Testis (tissue), 3 donors: ENCODE results near the gene KCNE1. TPM values are rescaled to one million over a fixed set of nuclear protein-coding genes. Genes with fewer than 3 reads are reported as not detected.
"Not testable (repeated sequence)": the region's sequence is repeated elsewhere in the genome, so short reads cannot be mapped to it uniquely, and the experiment has no call there.

ENCODE experiments used
- DNase-seq: peaks from one replicate; pipeline ENCODE4 v3.0.0-alpha.2; 2019
- H3K27ac ChIP-seq, 2 donors: fragments of 200-600 bp; sonication (generic); one replicate each; pipeline ENCODE4 v1.5.1; 2019
- H3K27me3 ChIP-seq: fragments of 200-600 bp; sonication (generic); one replicate; pipeline ENCODE4 v1.5.1; 2019
- H3K36me3 ChIP-seq: fragments of 200-600 bp; sonication (generic); one replicate; pipeline ENCODE4 v1.5.1; 2017; ENCODE audit warnings: low read depth; ENCODE audit errors: missing control alignments
- H3K4me1 ChIP-seq: fragments of 200-600 bp; sonication (generic); one replicate; pipeline ENCODE4 v1.5.1; 2019
- H3K4me3 ChIP-seq, 2 donors: fragments of 200-600 bp; sonication (generic); one replicate each; pipeline ENCODE4 v1.5.1; 2017 to 2019
- H3K9me3 ChIP-seq: fragments of 200-600 bp; sonication (generic); one replicate; pipeline ENCODE4 v1.5.1; 2017
- CTCF ChIP-seq, 3 experiments: fragments of 450-650 bp in 2 of 3; fragments of 200-600 bp in 1 of 3; sonication (generic) in 1 of 3; IDR thresholded peaks; one replicate each; pipeline ENCODE4 v1.5.1; 2016 to 2019; ENCODE audit warnings: antibody characterized with exemption in 3 of 3, mild to moderate bottlenecking in 2 of 3, moderate library complexity in 1 of 3
- POLR2A ChIP-seq: fragments of 450-650 bp; IDR thresholded peaks from one replicate; pipeline ENCODE4 v1.6.1; 2017; ENCODE audit warnings: antibody characterized with exemption, mild to moderate bottlenecking, moderate library complexity
- WGBS, 2 donors: methylation state at CpG; one replicate each; pipeline ENCODE4 v1.1.5; 2018; 5-methylcytosine and 5-hydroxymethylcytosine counted together
- intact Hi-C: fragments of 100-400 bp; cut with DNase I; formaldehyde crosslinking; loops from one replicate; pipeline ENCODE4 v1.15.1; 2023; ENCODE audit warnings: low total_unique reads
- polyA plus RNA-seq: library from polyadenylated mRNA; stranded (reverse); fragments of 350-450 nt; fragmentation: Illumina TruSeq; extraction: RNeasy Lipid Tissue Mini Kit (QIAGEN cat#74804); gene quantifications from one replicate; pipeline ENCODE4 v1.2.3, GENCODE V29; 2014; ENCODE audit warnings: low read depth, low replicate concordance; ENCODE audit not compliant: insufficient read depth
- total RNA-seq, 2 donors: library from RNA; depleted of rRNA; stranded (reverse); fragments of >200 nt; gene quantifications; one replicate each; pipeline ENCODE4 v1.2.3, GENCODE V29; 2016

Gene KCNE1
- total and polyA plus RNA-seq, 3 donors from 2014 or later, result 7.3 to 16.7 (median 12.4) TPM

GRCh38 chr21:34502480-34503106, 9.4 kb downstream of the KCNE1 start:
- TF ChIP-seq CTCF (IDR thresholded peaks at IDR 0.05), result no peak
- no peak for TF ChIP-seq POLR2A
- Histone ChIP-seq H3K27me3 (no peaks in the 10 kb centered on the region), H3K4me1 (peaks cover 4% of the 10 kb centered on the region), H3K9me3 (no peaks in the 10 kb centered on the region), H3K4me3 (no peak overlapping the region), H3K36me3 (no peaks in the 10 kb centered on the region), H3K27ac (no peak overlapping the region)
- intact Hi-C loops, result no loop called here
- DNase-seq, result no peak
- 74 to 83% methylated on average over 2 to 3 of the region's 3 CpGs for WGBS, 2 donors

- TF ChIP-seq CTCF (IDR thresholded peaks at IDR 0.05) (no peak), POLR2A (no peak)
- intact Hi-C loops, result no loop called here
- no peaks in the 10 kb centered on the region for H3K27me3 ChIP-seq
Measured at GRCh38 chr21:34501716-34502115, 10.3 kb downstream of the KCNE1 start.

GRCh38 chr21:34500191-34500590, 11.8 kb downstream of the KCNE1 start:
- Histone ChIP-seq H3K36me3 (no peaks in the 10 kb centered on the region), H3K27ac (peak overlapping the region; percentile 50 to 55), H3K4me3 (no peak overlapping the region), H3K9me3 (no peaks in the 10 kb centered on the region), H3K27me3 (no peaks in the 10 kb centered on the region), H3K4me1 (peaks cover 4% of the 10 kb centered on the region)
- intact Hi-C loops, result no loop called here
- 43 to 50% methylated on average over 1 of the region's 1 CpG for WGBS, 2 donors
- TF ChIP-seq CTCF (IDR thresholded peaks at IDR 0.05), result no peak
- DNase-seq, result peak; percentile 65

More at GRCh38 chr21:34501716-34502115, 10.3 kb downstream of the KCNE1 start:
- DNase-seq, result no peak
- Histone ChIP-seq H3K4me1 (peaks cover 4% of the 10 kb centered on the region), H3K9me3 (no peaks in the 10 kb centered on the region), H3K27ac (no peak overlapping the region), H3K36me3 (no peaks in the 10 kb centered on the region), H3K4me3 (no peak overlapping the region)
- WGBS, 2 donors, result 67 to 69% methylated on average over 1 of the region's 1 CpG

GRCh38 chr21:34499116-34499515, 12.9 kb downstream of the KCNE1 start:
- WGBS, 2 donors, result 84 to 87% methylated on average over 4 of the region's 4 CpGs
- Histone ChIP-seq H3K4me1 (peaks cover 4% of the 10 kb centered on the region), H3K4me3 (no peak overlapping the region), H3K27ac (peak overlapping the region; percentile 50 to 55), H3K9me3 (no peaks in the 10 kb centered on the region), H3K36me3 (no peaks in the 10 kb centered on the region), H3K27me3 (no peaks in the 10 kb centered on the region)
- DNase-seq, result no peak
- TF ChIP-seq POLR2A, result no peak
- TF ChIP-seq CTCF (IDR thresholded peaks at IDR 0.05), result no peak
- intact Hi-C loops, result no loop called here

GRCh38 chr21:34498623-34499022, 13.4 kb downstream of the KCNE1 start:
- Histone ChIP-seq H3K4me3 (no peak overlapping the region), H3K27me3 (no peaks in the 10 kb centered on the region), H3K9me3 (no peaks in the 10 kb centered on the region), H3K4me1 (peaks cover 4% of the 10 kb centered on the region), H3K27ac (no peak overlapping the region), H3K36me3 (no peaks in the 10 kb centered on the region)
- WGBS, 2 donors, result 44 to 64% methylated on average over 2 to 3 of the region's 3 CpGs
- DNase-seq, result peak; percentile 38
- intact Hi-C loops, result no loop called here
- TF ChIP-seq CTCF (IDR thresholded peaks at IDR 0.05), result no peak
- TF ChIP-seq POLR2A, result no peak

- H3K9me3 ChIP-seq, H3K36me3 ChIP-seq, H3K27me3 ChIP-seq, H3K4me1 ChIP-seq, intact Hi-C loops, DNase-seq, H3K4me3 ChIP-seq, H3K27ac ChIP-seq: not testable (repeated sequence)
- no CpG with 5 or more reads among the region's 5 CpGs for WGBS, 2 donors
Measured at GRCh38 chr21:34483854-34484253, 28.2 kb downstream of the KCNE1 start.

- H3K36me3 ChIP-seq, H3K27ac ChIP-seq, intact Hi-C loops, H3K4me1 ChIP-seq, H3K9me3 ChIP-seq, DNase-seq, H3K4me3 ChIP-seq, H3K27me3 ChIP-seq: not testable (repeated sequence)
- WGBS, 2 donors, result no CpG with 5 or more reads among the region's 3 CpGs
Measured at GRCh38 chr21:34483435-34483834, 28.6 kb downstream of the KCNE1 start.
